ENCODE results near the gene CD69.
"Not testable (repeated sequence)": the region's sequence is repeated elsewhere in the genome, so short reads cannot be mapped to it uniquely, and the experiment has no call there.

The CD69 gene

DNA sequence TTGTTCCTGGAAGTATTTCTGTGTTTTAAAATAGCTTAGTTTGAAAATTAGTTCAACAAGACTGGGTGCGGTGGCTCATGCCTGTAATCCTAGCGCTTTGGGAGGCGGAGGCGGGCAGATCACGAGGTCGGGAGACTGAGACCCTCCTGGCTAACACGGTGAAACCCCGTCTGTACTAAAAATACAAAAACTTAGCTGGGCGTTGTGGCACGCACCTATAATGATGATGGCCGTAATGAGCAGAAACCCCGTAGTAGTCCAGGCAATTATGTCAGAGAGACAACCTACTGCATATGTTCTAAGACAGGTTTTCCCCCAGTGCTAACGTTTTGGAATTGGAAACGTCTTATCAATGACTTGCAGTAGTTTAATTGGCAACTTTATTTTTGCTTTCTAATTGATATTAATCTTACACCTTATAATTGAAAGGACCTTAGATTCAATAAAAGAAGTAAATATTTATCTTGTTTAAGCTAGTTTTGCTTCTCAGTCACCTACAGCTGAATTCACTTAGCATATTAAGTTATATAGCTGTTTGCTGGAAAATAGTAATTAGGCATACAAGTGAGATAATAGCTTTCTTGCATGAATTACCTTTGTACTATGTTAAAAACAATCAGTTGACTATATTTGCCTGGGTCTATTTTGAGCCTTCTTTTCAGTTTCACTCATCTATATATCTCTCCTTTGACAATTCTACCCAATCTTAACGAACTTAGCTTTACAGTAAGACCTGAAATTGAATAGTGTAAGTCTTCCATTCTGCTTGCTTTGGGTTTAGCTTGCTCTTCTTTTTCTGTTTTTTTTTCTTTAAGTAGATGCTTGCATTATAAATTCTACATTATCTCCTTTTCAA, 43.4 kb downstream of the CD69 start:
- peak; percentile 10 for DNase-seq (ENCODE audit: low spot score)

DNA sequence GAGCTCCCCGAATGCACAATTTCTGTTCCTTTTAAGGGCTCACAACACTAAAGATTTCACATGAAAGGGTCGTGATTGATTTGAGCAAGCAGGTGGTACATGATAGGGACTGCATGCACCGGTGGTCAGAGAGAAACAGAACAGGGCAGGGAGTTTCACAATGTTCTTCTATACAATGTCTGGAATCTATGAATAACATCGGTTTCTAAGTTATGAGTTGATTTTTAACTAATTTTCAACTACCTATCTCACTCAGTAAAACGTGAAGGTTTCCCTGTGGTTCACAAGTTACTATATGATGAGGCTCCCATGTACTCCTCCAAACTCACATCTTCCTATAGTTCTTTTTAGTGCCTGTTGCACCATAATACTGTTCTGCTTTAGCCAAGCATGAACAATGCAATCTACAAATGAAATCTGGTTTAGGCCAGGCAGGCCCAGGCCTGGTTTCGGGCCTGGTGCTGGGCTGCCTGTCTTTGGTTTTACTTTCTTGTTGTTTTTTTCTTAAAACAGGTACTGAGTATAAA, 47.6 kb downstream of the CD69 start:
- not testable (repeated sequence) for DNase-seq (ENCODE audit: low spot score)

DNA sequence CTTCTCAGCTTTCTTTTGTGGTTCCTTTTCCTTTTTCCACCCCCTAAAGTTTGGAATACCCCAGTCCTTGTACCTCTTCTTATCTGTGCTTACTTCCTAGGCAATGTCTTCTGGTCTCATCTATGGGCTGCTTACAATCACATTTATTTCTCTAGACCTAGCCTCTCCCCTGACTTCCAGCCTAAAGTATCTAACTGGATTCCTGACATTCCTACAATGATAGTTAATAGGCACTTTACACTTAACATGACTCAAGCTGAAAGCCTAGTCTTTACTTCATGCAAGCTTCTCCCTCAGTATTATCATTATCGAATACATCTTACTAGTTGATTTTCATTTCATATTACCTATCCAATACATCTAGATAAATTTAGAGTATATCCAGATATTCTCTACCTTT, 49.0 kb downstream of the CD69 start:
- no peak for DNase-seq (ENCODE audit: low spot score)

DNA sequence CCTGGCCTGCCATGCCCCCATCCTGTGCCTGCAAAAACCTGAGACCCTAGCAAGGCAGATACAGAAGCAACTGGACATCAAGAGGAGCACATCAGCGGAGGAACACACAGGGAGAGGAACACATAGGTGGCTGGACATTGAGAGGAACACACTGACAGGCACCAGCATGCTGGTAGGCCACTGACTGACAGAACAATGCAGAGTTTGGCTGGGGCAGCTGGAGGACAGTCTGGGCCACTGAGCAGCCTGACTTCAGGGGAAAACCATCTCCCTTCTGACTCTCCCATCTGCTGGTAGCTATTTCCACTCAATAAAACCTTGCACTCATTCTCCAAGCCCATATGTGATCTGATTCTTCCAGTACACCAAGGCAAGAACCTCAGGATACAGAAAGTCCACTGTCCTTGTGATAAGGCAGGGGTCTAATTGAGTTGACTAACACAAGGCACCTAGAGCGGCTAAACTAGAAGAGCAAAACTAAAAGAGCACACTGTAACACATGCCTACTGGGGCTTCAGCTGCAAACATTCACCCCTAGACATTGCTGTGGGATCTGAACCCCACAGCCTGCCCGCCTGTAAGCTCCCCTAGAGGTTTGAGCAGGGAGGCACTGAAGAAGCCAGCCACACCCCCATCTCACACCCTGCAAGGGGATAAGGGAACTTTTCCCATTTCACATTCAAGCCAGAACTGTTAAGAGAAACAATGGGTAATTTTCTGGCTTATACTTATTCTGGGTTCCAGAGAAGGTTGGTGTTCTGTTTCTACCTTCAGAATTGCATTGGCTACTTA, 49.9 kb downstream of the CD69 start:
- no peak for DNase-seq (ENCODE audit: low spot score)

DNA sequence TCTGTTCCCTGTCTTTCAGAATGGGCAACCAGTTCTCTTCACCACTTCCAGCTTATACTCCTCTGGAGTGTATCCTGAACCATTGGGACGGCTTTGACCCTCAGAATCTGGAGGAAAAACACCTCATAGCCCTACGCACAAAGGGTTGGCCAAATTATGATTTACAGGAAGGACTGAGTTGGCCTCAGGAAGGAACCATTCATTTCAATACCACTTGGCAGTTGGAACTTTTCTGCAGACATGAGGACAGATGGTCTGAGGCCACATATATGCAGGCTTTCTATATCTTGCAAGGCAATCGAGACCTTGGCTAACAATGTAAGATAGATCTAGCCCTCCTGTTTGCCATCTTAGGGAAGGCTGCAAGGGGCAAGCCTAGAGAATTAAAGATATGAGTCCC, 51.8 kb downstream of the CD69 start:
- no peak for DNase-seq (ENCODE audit: low spot score)

DNA sequence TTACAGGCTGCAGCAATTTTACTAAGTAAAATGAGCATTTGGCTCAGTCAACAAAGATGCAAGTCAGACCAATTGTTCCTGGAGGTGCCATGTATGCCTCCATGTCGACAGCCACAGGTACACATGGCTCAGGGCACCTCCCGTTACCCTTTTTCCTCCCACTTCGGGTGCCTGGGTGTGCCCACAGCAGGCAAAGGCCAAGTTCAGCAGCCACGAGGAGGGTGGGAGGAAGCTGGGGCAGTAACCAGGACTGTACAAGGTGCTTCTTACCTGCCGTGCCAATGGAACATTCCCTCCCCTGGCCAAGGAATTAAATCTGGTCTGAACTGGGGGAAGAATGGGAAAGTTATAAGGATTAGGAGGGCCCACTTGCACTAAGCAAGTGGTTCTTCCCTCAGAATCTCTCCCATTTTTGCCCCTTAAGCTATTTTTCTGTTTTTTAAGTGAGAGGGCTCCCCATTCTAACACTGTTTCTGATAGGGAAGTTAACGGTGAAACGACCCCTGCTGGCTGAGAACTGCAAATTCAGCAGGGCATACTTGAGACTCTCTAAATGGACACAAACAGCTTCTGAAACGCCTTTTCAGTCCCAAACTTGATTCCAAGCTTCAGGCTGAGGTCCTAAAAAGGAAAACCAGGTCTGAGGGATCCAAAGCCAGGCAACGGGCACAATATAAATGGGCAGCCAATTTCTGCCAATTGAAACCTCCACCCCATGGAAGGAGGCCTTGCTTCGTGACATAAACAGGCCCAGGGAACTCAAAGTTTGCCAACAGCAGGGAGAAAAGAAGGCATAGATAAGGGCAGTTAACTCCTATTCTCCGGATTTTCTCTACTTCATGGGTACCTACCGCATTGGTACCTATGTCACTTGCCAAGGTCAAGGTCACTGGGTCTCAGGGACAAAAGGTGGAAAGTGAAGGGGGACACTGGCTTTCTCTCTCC, 52.6 kb downstream of the CD69 start:
- DNase-seq (ENCODE audit: low spot score), result peak; percentile 52

DNA sequence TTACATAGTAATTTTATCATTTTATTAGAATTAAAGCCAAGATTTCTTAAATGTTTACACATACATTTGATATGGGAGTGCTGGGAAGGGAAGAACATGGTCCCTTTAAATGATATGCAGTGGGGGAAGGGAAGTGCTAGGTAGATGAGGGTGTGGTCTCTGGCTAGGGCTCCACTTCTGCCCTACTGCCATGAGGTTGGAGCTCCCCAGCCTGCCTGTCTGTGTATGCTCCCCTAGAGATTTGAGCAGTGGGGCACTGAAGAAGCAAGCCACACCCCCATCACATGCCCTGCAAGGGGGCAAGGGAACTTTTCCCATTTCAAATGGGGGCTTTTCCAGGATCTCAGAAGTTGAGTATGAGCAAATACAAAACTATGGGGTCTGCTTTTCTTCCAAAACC, 53.3 kb downstream of the CD69 start:
- no peak for DNase-seq (ENCODE audit: low spot score)

DNA sequence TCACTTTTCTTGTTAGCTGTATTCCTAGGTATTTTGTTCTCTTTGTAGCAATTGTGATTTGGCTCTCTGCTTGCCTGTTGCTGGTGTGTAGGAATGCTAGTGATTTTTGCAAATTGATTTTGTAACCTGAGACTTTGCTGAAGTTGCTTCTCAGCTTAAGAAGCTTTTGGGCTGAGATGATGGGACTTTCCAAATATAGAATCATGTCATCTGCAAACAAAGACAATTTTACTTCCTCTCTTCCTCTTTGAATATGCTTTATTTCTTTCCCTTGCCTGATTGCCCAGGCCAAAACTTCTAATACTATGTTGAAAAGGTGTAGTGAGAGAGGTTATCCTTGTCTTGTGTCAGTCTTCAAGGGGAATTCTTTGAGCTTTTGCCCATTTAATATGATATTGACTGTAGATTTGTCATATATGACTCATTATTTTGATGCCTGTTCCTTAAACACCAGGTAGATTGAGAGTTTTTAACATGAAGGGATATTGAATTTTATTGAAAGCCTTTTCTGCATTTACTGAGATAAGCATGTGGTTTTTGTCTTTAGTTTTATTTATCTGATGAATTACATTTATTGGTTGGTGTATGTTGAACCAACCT, 54.5 kb downstream of the CD69 start:
- no peak for DNase-seq (ENCODE audit: low spot score)

DNA sequence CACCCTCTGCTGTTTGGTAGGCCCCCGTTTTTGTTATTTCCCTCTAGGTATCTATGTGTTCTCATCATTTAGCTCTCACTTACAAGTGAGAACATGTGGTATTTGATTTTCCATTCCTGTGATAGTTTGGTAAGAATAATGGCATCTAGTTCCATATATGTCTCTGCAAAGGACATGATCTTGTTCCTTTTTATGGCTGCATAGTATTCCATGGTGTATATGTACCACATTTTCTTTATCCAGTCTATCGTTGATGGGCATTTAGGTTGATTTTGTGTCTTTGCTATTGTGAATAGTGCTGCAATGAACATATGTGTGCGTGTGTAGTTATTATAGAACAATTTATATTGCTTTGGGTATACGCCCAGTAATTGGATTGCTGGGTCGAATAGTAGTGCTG, 56.1 kb downstream of the CD69 start:
- not testable (repeated sequence) for DNase-seq (ENCODE audit: low spot score)

All from germinal center (tissue), 1 donor.